ENCODE measurements around the gene ACVR1.
"Not testable (repeated sequence)": the region's sequence is repeated elsewhere in the genome, so short reads cannot be mapped to it uniquely, and the experiment has no call there.

ACVR1 gene

GRCh38 chr2:157720504-157720903 is 155.6 kb downstream of the ACVR1 start:
- no peak for DNase-seq (ENCODE audit: low spot score)

- not testable (repeated sequence) for DNase-seq (ENCODE audit: low spot score)
Observed at GRCh38 chr2:157704653-157705052, 171.5 kb downstream of the ACVR1 start.

- not testable (repeated sequence) for DNase-seq (ENCODE audit: low spot score)
Observed at GRCh38 chr2:157704148-157704547, 172.0 kb downstream of the ACVR1 start.

- no peak for DNase-seq (ENCODE audit: low spot score)
Observed at GRCh38 chr2:157699806-157700205, 176.3 kb downstream of the ACVR1 start.

GRCh38 chr2:157699009-157699408 is 177.1 kb downstream of the ACVR1 start:
- no peak for DNase-seq (ENCODE audit: low spot score)

GRCh38 chr2:157698430-157698829 is 177.7 kb downstream of the ACVR1 start:
- DNase-seq (ENCODE audit: low spot score) = no peak

- no peak for DNase-seq (ENCODE audit: low spot score)
Observed at GRCh38 chr2:157696036-157696435, 180.1 kb downstream of the ACVR1 start.

- DNase-seq (ENCODE audit: low spot score) = no peak
Observed at GRCh38 chr2:157692768-157693167, 183.4 kb downstream of the ACVR1 start.

- DNase-seq (ENCODE audit: low spot score) = no peak
Observed at GRCh38 chr2:157691695-157692094, 184.4 kb downstream of the ACVR1 start.

- DNase-seq (ENCODE audit: low spot score) = no peak
Observed at GRCh38 chr2:157691131-157691530, 185.0 kb downstream of the ACVR1 start.
